Naive thymus-derived CD4-positive, alpha-beta T cell (primary cell): ENCODE data around the gene PRDM9. TPM values are rescaled to one million over a fixed set of nuclear protein-coding genes. Genes with fewer than 3 reads are reported as not detected.
A peak's percentile ranks its signal among the peaks of the same experiment; 100 is the strongest.
"Not testable (repeated sequence)": the region's sequence is repeated elsewhere in the genome, so short reads cannot be mapped to it uniquely, and the experiment has no call there.

Experiments
- ATAC-seq: fragments of 150-1000 bp; cut with Tn5 transposase; 2 replicates; pipeline ENCODE4 v1.10.0; 2021; ENCODE audit warnings: mild to moderate bottlenecking, moderate library complexity
- CTCF ChIA-PET: fragments of 350-600 bp; sonication (Branson Sonifier 250); formaldehyde crosslinking; loops from one replicate; lab custom pipeline; 2021; ENCODE audit warnings: antibody characterized with exemption; lab: Charles Lee
- POLR2A ChIA-PET: fragments of 350-600 bp; sonication (Branson Sonifier 250); formaldehyde crosslinking; loops from one replicate; lab custom pipeline; 2021; ENCODE audit warnings: antibody characterized with exemption, inconsistent platforms; lab: Charles Lee
- DNase-seq, 9 donors: peaks; one replicate each; pipeline versions ENCODE4 v3.0.0 to v3.0.0-alpha.2; 2020 to 2022; ENCODE audit warnings: mixed read lengths in 1 of 9
- H3K27ac ChIP-seq: one replicate; pipeline ENCODE4 v1.7.0; 2013; ENCODE audit warnings: mild to moderate bottlenecking, low read depth, low read length, moderate library complexity
- H3K27me3 ChIP-seq, 2 donors: one replicate each; pipeline ENCODE4 v1.7.0; 2013; ENCODE audit warnings: low read length in 2 of 2, mild to moderate bottlenecking in 2 of 2, moderate library complexity in 2 of 2; ENCODE audit not compliant: control insufficient read depth in 2 of 2, insufficient read depth in 2 of 2
- H3K36me3 ChIP-seq, 3 experiments: 1 replicate in 2 of 3; 2 replicates in 1 of 3; pipeline ENCODE4 v1.7.0; 2013; ENCODE audit warnings: low read length in 3 of 3, mild to moderate bottlenecking in 3 of 3, moderate library complexity in 1 of 3; ENCODE audit not compliant: insufficient read depth in 3 of 3, control insufficient read depth in 2 of 3
- H3K4me1 ChIP-seq, 2 donors: one replicate each; pipeline ENCODE4 v1.7.0; 2013; ENCODE audit warnings: low read length in 2 of 2, mild to moderate bottlenecking in 2 of 2, moderate library complexity in 1 of 2; ENCODE audit not compliant: control insufficient read depth in 2 of 2, insufficient read depth in 2 of 2
- H3K4me3 ChIP-seq: 2 replicates; pipeline ENCODE4 v1.7.0; 2013; ENCODE audit warnings: mild to moderate bottlenecking, low read length
- H3K9me3 ChIP-seq, 3 experiments: 1 replicate in 2 of 3; 2 replicates in 1 of 3; pipeline ENCODE4 v1.7.0; 2013; ENCODE audit warnings: low read length in 3 of 3; ENCODE audit not compliant: control insufficient read depth in 2 of 3
- H3K27ac Mint-ChIP-seq, 9 donors: one replicate each; pipeline ENCODE4 v1.8.0; 2020 to 2022; ENCODE audit warnings: mixed read lengths in 9 of 9, mild to moderate bottlenecking in 8 of 9, moderate library complexity in 5 of 9, inconsistent platforms in 2 of 9
- H3K27me3 Mint-ChIP-seq, 5 donors: one replicate each; pipeline ENCODE4 v1.8.0; 2021 to 2022; ENCODE audit warnings: mixed read lengths in 5 of 5, mild to moderate bottlenecking in 1 of 5
- H3K36me3 Mint-ChIP-seq, 5 donors: one replicate each; pipeline ENCODE4 v1.8.0; 2020 to 2022; ENCODE audit warnings: mixed read lengths in 5 of 5, mild to moderate bottlenecking in 3 of 5, inconsistent platforms in 1 of 5
- H3K4me1 Mint-ChIP-seq, 7 donors: one replicate each; pipeline ENCODE4 v1.8.0; 2020 to 2022; ENCODE audit warnings: mixed read lengths in 7 of 7, mild to moderate bottlenecking in 3 of 7, inconsistent platforms in 1 of 7
- H3K4me3 Mint-ChIP-seq, 10 donors: one replicate each; pipeline ENCODE4 v1.8.0; 2020 to 2022; ENCODE audit warnings: mild to moderate bottlenecking in 10 of 10, mixed read lengths in 10 of 10, moderate library complexity in 6 of 10, inconsistent platforms in 2 of 10
- H3K9me3 Mint-ChIP-seq, 11 donors: one replicate each; pipeline ENCODE4 v1.8.0; 2020 to 2022; ENCODE audit warnings: mixed read lengths in 11 of 11, mild to moderate bottlenecking in 4 of 11, inconsistent platforms in 1 of 11, moderate library complexity in 1 of 11
- intact Hi-C, 2 donors: fragments of 100-400 bp; cut with micrococcal nuclease; formaldehyde crosslinking; loops; one replicate each; pipeline ENCODE4 v1.15.1; 2023
- polyA plus RNA-seq, 2 donors: library from polyadenylated mRNA; unstranded; fragments of 300-500 nt; fragmentation: Illumina TruSeq; gene quantifications; one replicate each; pipeline ENCODE4 v1.2.3, GENCODE V29; 2021
- total RNA-seq, 6 experiments: library from RNA in 5 of 6; stranded (reverse) in 5 of 6; gene quantifications; 1 replicate in 5 of 6; 2 replicates in 1 of 6; pipeline ENCODE4 v1.2.3 and lab custom pipeline; 2021 to 2026

The PRDM9 gene
- total and polyA plus RNA-seq, 7 experiments from 2014 or later, result not detected

- intact Hi-C loops, result no loop called here
- H3K4me3 Mint-ChIP-seq, result no peak overlapping the region
- H3K4me1 Mint-ChIP-seq, result no peaks in the 10 kb centered on the region
- H3K9me3 ChIP-seq, result peaks cover 0 to 13% (median 0%) of the 10 kb centered on the region in 3 experiments
- H3K27me3 Mint-ChIP-seq, result no peaks in the 10 kb centered on the region
- POLR2A ChIA-PET, result no interaction called here
- ATAC-seq (no peak), DNase-seq (no peak)
- peaks cover 2 to 23% (median 12%) of the 10 kb centered on the region in 11 donors for H3K9me3 Mint-ChIP-seq
- CTCF ChIA-PET, result no interaction called here
- H3K27ac ChIP-seq, result no peak overlapping the region
- H3K4me3 ChIP-seq, result no peak overlapping the region
- no peaks in the 10 kb centered on the region for H3K27me3 ChIP-seq
- no peaks in the 10 kb centered on the region for H3K36me3 ChIP-seq
- H3K4me1 ChIP-seq, result no peaks in the 10 kb centered on the region
- H3K27ac Mint-ChIP-seq, result no peak overlapping the region
- H3K36me3 Mint-ChIP-seq, result peaks cover 0 to 5% (median 0%) of the 10 kb centered on the region in 5 donors
Measured at GRCh38 chr5:23494558-23494957, 12.9 kb upstream of the PRDM9 start.

GRCh38 chr5:23496576-23496975, 10.8 kb upstream of the PRDM9 start:
- H3K9me3 Mint-ChIP-seq, result peaks cover 0 to 26% (median 8%) of the 10 kb centered on the region in 11 donors
- DNase-seq, result no peak
- no peak overlapping the region for H3K27ac ChIP-seq
- H3K27me3 Mint-ChIP-seq, result no peaks in the 10 kb centered on the region
- H3K27ac Mint-ChIP-seq, result no peak overlapping the region
- ATAC-seq, result no peak
- no peaks in the 10 kb centered on the region for H3K4me1 Mint-ChIP-seq
- no peaks in the 10 kb centered on the region for H3K4me1 ChIP-seq
- no peak overlapping the region for H3K4me3 ChIP-seq
- H3K4me3 Mint-ChIP-seq, result no peak overlapping the region
- no peaks in the 10 kb centered on the region for H3K36me3 ChIP-seq
- intact Hi-C loops, result no loop called here
- H3K36me3 Mint-ChIP-seq, result peaks cover 0 to 4% (median 0%) of the 10 kb centered on the region in 5 donors
- ChIA-PET CTCF (no interaction called here), POLR2A (no interaction called here)
- H3K9me3 ChIP-seq, result peaks cover 0 to 9% (median 0%) of the 10 kb centered on the region in 3 experiments
- H3K27me3 ChIP-seq, result no peaks in the 10 kb centered on the region

- no peak for DNase-seq
- Histone ChIP-seq H3K4me3 (no peak overlapping the region), H3K9me3 (peaks cover 0 to 11% (median 0%) of the 10 kb centered on the region in 3 experiments), H3K27ac (no peak overlapping the region), H3K36me3 (no peaks in the 10 kb centered on the region), H3K4me1 (no peaks in the 10 kb centered on the region), H3K27me3 (no peaks in the 10 kb centered on the region)
- Mint-ChIP-seq H3K4me3 (no peak overlapping the region), H3K36me3 (peaks cover 0 to 8% (median 0%) of the 10 kb centered on the region in 5 donors), H3K4me1 (no peaks in the 10 kb centered on the region), H3K27me3 (no peaks in the 10 kb centered on the region), H3K9me3 (peaks cover 0 to 40% (median 17%) of the 10 kb centered on the region in 11 donors), H3K27ac (no peak overlapping the region)
- POLR2A ChIA-PET, result no interaction called here
- ATAC-seq, result peak; percentile 32
- intact Hi-C loops, result no loop called here
- CTCF ChIA-PET, result no interaction called here
Measured at GRCh38 chr5:23506329-23507236, 826 bp upstream of the PRDM9 start.

- H3K27ac Mint-ChIP-seq, H3K4me1 ChIP-seq, H3K36me3 ChIP-seq, H3K4me1 Mint-ChIP-seq, POLR2A ChIA-PET, H3K36me3 Mint-ChIP-seq, H3K4me3 Mint-ChIP-seq, ATAC-seq, DNase-seq, H3K27me3 ChIP-seq, H3K4me3 ChIP-seq, H3K27me3 Mint-ChIP-seq, intact Hi-C loops, H3K27ac ChIP-seq, CTCF ChIA-PET: not testable (repeated sequence)
- peaks cover 8 to 37% (median 24%) of the 10 kb centered on the region in 11 donors for H3K9me3 Mint-ChIP-seq
- peaks cover 0 to 11% (median 0%) of the 10 kb centered on the region in 3 experiments for H3K9me3 ChIP-seq
Measured at GRCh38 chr5:23510434-23510833, 3.0 kb downstream of the PRDM9 start.

- Histone ChIP-seq H3K4me3 (no peak overlapping the region), H3K36me3 (no peaks in the 10 kb centered on the region), H3K27me3 (no peaks in the 10 kb centered on the region), H3K9me3 (peaks cover 0 to 4% (median 0%) of the 10 kb centered on the region in 3 experiments), H3K27ac (no peak overlapping the region), H3K4me1 (no peaks in the 10 kb centered on the region)
- Mint-ChIP-seq H3K4me3 (no peak overlapping the region), H3K4me1 (no peaks in the 10 kb centered on the region), H3K27me3 (no peaks in the 10 kb centered on the region), H3K36me3 (no peaks in the 10 kb centered on the region), H3K27ac (no peak overlapping the region), H3K9me3 (peaks cover 3 to 20% (median 12%) of the 10 kb centered on the region in 11 donors)
- ATAC-seq, result no peak
- intact Hi-C loops, result no loop called here
- DNase-seq, result no peak
- ChIA-PET POLR2A (no interaction called here), CTCF (no interaction called here)
Measured at GRCh38 chr5:23522553-23522952, 15.1 kb downstream of the PRDM9 start.

DNA sequence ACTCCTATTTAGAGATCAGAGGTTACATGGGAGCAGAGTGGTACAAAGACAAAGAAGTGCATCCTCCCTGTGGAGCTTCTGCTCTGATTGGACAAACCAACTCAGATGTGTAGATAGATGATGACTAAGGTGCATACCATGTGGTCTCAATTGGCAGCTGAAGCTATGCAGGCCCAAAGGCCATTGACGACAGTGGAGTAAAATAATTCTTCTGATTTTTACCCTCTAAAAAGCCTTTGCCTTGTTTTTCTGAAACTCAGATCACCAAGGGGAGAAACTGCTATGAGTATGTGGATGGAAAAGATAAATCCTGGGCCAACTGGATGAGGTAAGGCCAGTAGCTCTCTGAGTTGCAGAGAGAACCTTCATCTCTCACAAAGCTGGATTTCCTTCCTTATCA, 15.6 kb downstream of the PRDM9 start:
- peaks cover 0 to 4% (median 0%) of the 10 kb centered on the region in 3 experiments for H3K9me3 ChIP-seq
- intact Hi-C loops, result no loop called here
- H3K4me3 ChIP-seq, result no peak overlapping the region
- H3K27me3 Mint-ChIP-seq, result no peaks in the 10 kb centered on the region
- no peaks in the 10 kb centered on the region for H3K36me3 ChIP-seq
- H3K27ac ChIP-seq, result no peak overlapping the region
- DNase-seq (no peak), ATAC-seq (no peak)
- H3K27ac Mint-ChIP-seq, result no peak overlapping the region
- no peaks in the 10 kb centered on the region for H3K36me3 Mint-ChIP-seq
- H3K4me1 Mint-ChIP-seq, result no peaks in the 10 kb centered on the region
- no peak overlapping the region for H3K4me3 Mint-ChIP-seq
- peaks cover 3 to 21% (median 14%) of the 10 kb centered on the region in 11 donors for H3K9me3 Mint-ChIP-seq
- ChIA-PET CTCF (no interaction called here), POLR2A (no interaction called here)
- no peaks in the 10 kb centered on the region for H3K4me1 ChIP-seq
- no peaks in the 10 kb centered on the region for H3K27me3 ChIP-seq

DNA sequence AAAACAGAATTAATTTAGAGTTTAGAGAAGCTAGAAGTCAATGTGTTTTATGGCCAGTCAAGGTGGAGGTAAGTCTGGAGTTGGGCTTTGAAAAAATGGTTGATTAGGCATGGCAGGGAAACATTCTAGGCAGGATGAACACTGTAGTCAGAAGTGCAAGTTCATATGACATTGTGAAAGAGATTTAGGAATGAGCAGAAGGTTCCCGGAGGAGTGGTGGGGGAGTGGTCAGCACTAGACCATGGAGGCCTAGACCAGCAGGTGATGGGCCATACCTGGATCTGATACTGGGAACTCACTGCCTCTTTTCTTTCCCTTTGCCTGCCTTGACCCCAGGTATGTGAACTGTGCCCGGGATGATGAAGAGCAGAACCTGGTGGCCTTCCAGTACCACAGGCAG, 16.6 kb downstream of the PRDM9 start:
- H3K9me3 ChIP-seq, result peaks cover 0 to 4% (median 0%) of the 10 kb centered on the region in 3 experiments
- Mint-ChIP-seq H3K27ac (no peak overlapping the region), H3K4me1 (no peaks in the 10 kb centered on the region), H3K27me3 (no peaks in the 10 kb centered on the region), H3K9me3 (peaks cover 5 to 26% (median 14%) of the 10 kb centered on the region in 11 donors), H3K36me3 (no peaks in the 10 kb centered on the region), H3K4me3 (no peak overlapping the region)
- H3K27me3 ChIP-seq, result no peaks in the 10 kb centered on the region
- no peaks in the 10 kb centered on the region for H3K36me3 ChIP-seq
- DNase-seq, result no peak
- ATAC-seq, result no peak
- POLR2A ChIA-PET, result no interaction called here
- H3K4me1 ChIP-seq, result no peaks in the 10 kb centered on the region
- CTCF ChIA-PET, result no interaction called here
- H3K4me3 ChIP-seq, result no peak overlapping the region
- no peak overlapping the region for H3K27ac ChIP-seq
- intact Hi-C loops, result no loop called here
